GM23338 (cell line): ENCODE data around the gene DNAI1. TPM values are rescaled to one million over a fixed set of nuclear protein-coding genes. Genes with fewer than 3 reads are reported as not detected.

Source experiments
- ATAC-seq: fragments of 200-7000 bp; cut with Tn5 transposase; 3 replicates; pipeline ENCODE4 v1.9.1; 2020
- DNase-seq: peaks from one replicate; pipeline ENCODE4 v3.0.0-alpha.2; 2015; ENCODE audit warnings: low spot score
- H2AFZ ChIP-seq: fragments of 200-600 bp; sonication (generic); 2 replicates; pipeline ENCODE4 v1.8.0; 2016; ENCODE audit warnings: antibody characterized with exemption, mild to moderate bottlenecking, moderate library complexity
- H3F3A ChIP-seq: fragments of 200-600 bp; sonication (generic); replicated peaks from 2 replicates; pipeline ENCODE4 v1.8.0; 2017; ENCODE audit warnings: antibody characterized with exemption, mixed run types, low read depth
- H3K27ac ChIP-seq: fragments of 200-600 bp; sonication (generic); 2 replicates; pipeline ENCODE4 v1.6.1; 2016; ENCODE audit warnings: low read depth
- H3K27me3 ChIP-seq: fragments of 200-600 bp; sonication (generic); 2 replicates; pipeline ENCODE4 v1.8.0; 2016; ENCODE audit warnings: mild to moderate bottlenecking, mixed run types, moderate library complexity; ENCODE audit not compliant: insufficient read depth
- H3K36me3 ChIP-seq: fragments of 200-600 bp; sonication (generic); 2 replicates; pipeline ENCODE4 v1.8.0; 2016; ENCODE audit warnings: mild to moderate bottlenecking; ENCODE audit not compliant: insufficient read depth
- H3K4me1 ChIP-seq: fragments of 200-600 bp; sonication (generic); 2 replicates; pipeline ENCODE4 v1.8.0; 2016; ENCODE audit warnings: mild to moderate bottlenecking, moderate library complexity; ENCODE audit not compliant: insufficient read depth
- H3K4me2 ChIP-seq: fragments of 200-600 bp; sonication (generic); 2 replicates; pipeline ENCODE4 v1.7.1; 2017; ENCODE audit warnings: mixed run types
- H3K4me3 ChIP-seq: fragments of 200-600 bp; sonication (generic); 2 replicates; pipeline ENCODE4 v1.6.1; 2016; ENCODE audit warnings: mixed run types
- H3K79me2 ChIP-seq: fragments of 200-600 bp; sonication (generic); replicated peaks from 2 replicates; pipeline ENCODE4 v1.8.0; 2017; ENCODE audit warnings: mild to moderate bottlenecking; ENCODE audit not compliant: insufficient read depth
- H3K9me2 ChIP-seq: fragments of 200-600 bp; sonication (generic); 2 replicates; pipeline ENCODE4 v1.8.0; 2017; ENCODE audit not compliant: insufficient read depth
- H4K20me1 ChIP-seq: fragments of 200-600 bp; sonication (generic); replicated peaks from 2 replicates; pipeline ENCODE4 v1.8.0; 2017; ENCODE audit warnings: mild to moderate bottlenecking; ENCODE audit not compliant: insufficient read depth
- H3K27ac Mint-ChIP-seq: 2 replicates; pipeline ENCODE4 v1.8.0; 2020; ENCODE audit warnings: inconsistent platforms, mild to moderate bottlenecking, moderate library complexity, mixed read lengths
- H3K27me3 Mint-ChIP-seq: 3 replicates; pipeline ENCODE4 v1.8.0; 2022; ENCODE audit warnings: low read depth, mild to moderate bottlenecking, moderate library complexity, mixed read lengths, inconsistent platforms; ENCODE audit not compliant: insufficient read depth, poor library complexity
- H3K36me3 Mint-ChIP-seq: 3 replicates; pipeline ENCODE4 v1.8.0; 2021; ENCODE audit warnings: low read depth, mild to moderate bottlenecking, inconsistent platforms, moderate library complexity, mixed read lengths
- H3K4me1 Mint-ChIP-seq: 3 replicates; pipeline ENCODE4 v1.8.0; 2020; ENCODE audit warnings: mild to moderate bottlenecking, inconsistent platforms, mixed read lengths
- H3K4me3 Mint-ChIP-seq: 3 replicates; pipeline ENCODE4 v1.8.0; 2021; ENCODE audit warnings: moderate library complexity, mild to moderate bottlenecking, inconsistent platforms, mixed read lengths
- H3K9me3 Mint-ChIP-seq: 3 replicates; pipeline ENCODE4 v1.8.0; 2020; ENCODE audit warnings: moderate library complexity, mild to moderate bottlenecking, inconsistent platforms, mixed read lengths
- CREB1 ChIP-seq: fragments of 250-450 bp; sonication (Bioruptor Pico); IDR thresholded peaks from 2 replicates; pipeline ENCODE4 v1.5.0; 2020; ENCODE audit warnings: low read depth, mild to moderate bottlenecking, moderate library complexity
- CTCF ChIP-seq, 2 experiments: fragments of 200-600 bp in 1 of 2; sonication (generic) in 1 of 2; conservative IDR thresholded peaks; 2 replicates each; pipeline versions ENCODE4 v1.5.1 to v1.6.1; 2016 to 2017; ENCODE audit warnings: antibody characterized with exemption in 2 of 2, low read depth in 2 of 2, mild to moderate bottlenecking in 2 of 2, moderate library complexity in 1 of 2
- ETS1 ChIP-seq: IDR thresholded peaks from 2 replicates; pipeline ENCODE4 v1.6.1; 2016; ENCODE audit warnings: antibody characterized with exemption
- EZH2 ChIP-seq: fragments of 200-600 bp; sonication (generic); IDR thresholded peaks from one replicate; pipeline ENCODE4 v1.8.0; 2017; ENCODE audit warnings: antibody characterized with exemption, mild to moderate bottlenecking, low read depth; ENCODE audit not compliant: unreplicated experiment
- EZH2phosphoT487 ChIP-seq: fragments of 200-600 bp; sonication (generic); IDR thresholded peaks from one replicate; pipeline ENCODE4 v1.8.1; 2018; ENCODE audit warnings: antibody characterized with exemption; ENCODE audit not compliant: unreplicated experiment
- JUNB ChIP-seq: IDR thresholded peaks from one replicate; pipeline ENCODE4 v1.6.1; 2016; ENCODE audit warnings: antibody characterized with exemption; ENCODE audit not compliant: unreplicated experiment
- NANOG ChIP-seq: IDR thresholded peaks from 2 replicates; pipeline ENCODE4 v1.6.1; 2016; ENCODE audit warnings: antibody characterized with exemption, borderline replicate concordance
- POLR2AphosphoS5 ChIP-seq: IDR thresholded peaks from 2 replicates; pipeline ENCODE4 v1.6.1; 2016; ENCODE audit warnings: antibody characterized with exemption, low read depth
- STAT1 ChIP-seq: IDR thresholded peaks from one replicate; pipeline ENCODE4 v1.6.1; 2016; ENCODE audit warnings: antibody characterized with exemption; ENCODE audit not compliant: unreplicated experiment
- ZNF114 ChIP-seq: fragments of 250-450 bp; sonication (Bioruptor Pico); IDR thresholded peaks from 2 replicates; pipeline ENCODE4 v1.5.0; 2020; ENCODE audit warnings: mild to moderate bottlenecking, moderate library complexity
- ZNF462 ChIP-seq: fragments of 250-450 bp; sonication (Bioruptor Pico); IDR thresholded peaks from 2 replicates; pipeline ENCODE4 v1.5.0; 2020; ENCODE audit warnings: mild to moderate bottlenecking, moderate library complexity
- polyA plus RNA-seq: library from polyadenylated mRNA; unstranded; fragments of >200 nt; fragmentation: Nextera tagmentation; extraction: Ambion mirVana; gene quantifications from 2 replicates; pipeline ENCODE4 v1.2.1, GENCODE V29; 2016
- total RNA-seq: library from RNA; depleted of rRNA; stranded (reverse); fragments of >200 nt; shearing (Covaris generic); gene quantifications from 2 replicates; pipeline ENCODE4 v1.2.3, GENCODE V29; 2014
- TF ChIP-seq, protein P1 (sequence below): IDR thresholded peaks from one replicate; pipeline ENCODE4 v1.6.1; 2018; ENCODE audit warnings: antibody characterized with exemption; ENCODE audit not compliant: unreplicated experiment

Gene DNAI1
- total and polyA plus RNA-seq, 2 experiments from 2014 or later = 1.0 to 1.1 TPM

DNA sequence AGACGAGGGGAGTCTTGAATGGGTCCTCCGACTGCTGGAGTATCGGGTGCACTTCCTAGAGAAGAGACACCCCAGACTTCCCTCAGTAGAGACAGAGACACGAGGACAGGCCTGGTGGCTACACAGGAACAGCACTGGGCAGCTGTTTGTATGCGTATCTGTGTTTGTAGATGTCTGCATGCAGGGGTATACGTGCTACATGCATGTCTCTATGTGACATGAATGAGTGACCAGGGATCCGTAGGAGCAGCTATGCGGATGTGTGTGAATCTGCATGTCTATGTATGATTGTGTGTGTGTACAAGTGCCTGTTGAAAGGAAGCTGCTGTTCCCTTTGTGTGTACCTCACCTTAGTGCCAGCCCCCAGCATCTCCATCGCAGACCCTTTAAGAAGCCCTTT, 99.8 kb downstream of the DNAI1 start:
- Mint-ChIP-seq H3K4me1 (peaks cover 42% of the 10 kb centered on the region), H3K9me3 (no peaks in the 10 kb centered on the region), H3K4me3 (no peak overlapping the region), H3K27me3 (peaks cover 20% of the 10 kb centered on the region), H3K27ac (no peak overlapping the region), H3K36me3 (no peaks in the 10 kb centered on the region)
- no peak overlapping the region for H3K4me3 ChIP-seq
- H3K4me1 ChIP-seq = peaks cover 29% of the 10 kb centered on the region
- no peaks in the 10 kb centered on the region for H3K79me2 ChIP-seq
- H4K20me1 ChIP-seq = no peaks in the 10 kb centered on the region
- TF ChIP-seq EZH2phosphoT487 = no peak
- no peak for TF ChIP-seq POLR2AphosphoS5
- TF ChIP-seq CREB1 = no peak
- TF ChIP-seq STAT1 = no peak
- TF ChIP-seq ZNF462 = no peak
- no peak for TF ChIP-seq NANOG
- TF ChIP-seq ETS1 = no peak
- TF ChIP-seq, protein P1, sequence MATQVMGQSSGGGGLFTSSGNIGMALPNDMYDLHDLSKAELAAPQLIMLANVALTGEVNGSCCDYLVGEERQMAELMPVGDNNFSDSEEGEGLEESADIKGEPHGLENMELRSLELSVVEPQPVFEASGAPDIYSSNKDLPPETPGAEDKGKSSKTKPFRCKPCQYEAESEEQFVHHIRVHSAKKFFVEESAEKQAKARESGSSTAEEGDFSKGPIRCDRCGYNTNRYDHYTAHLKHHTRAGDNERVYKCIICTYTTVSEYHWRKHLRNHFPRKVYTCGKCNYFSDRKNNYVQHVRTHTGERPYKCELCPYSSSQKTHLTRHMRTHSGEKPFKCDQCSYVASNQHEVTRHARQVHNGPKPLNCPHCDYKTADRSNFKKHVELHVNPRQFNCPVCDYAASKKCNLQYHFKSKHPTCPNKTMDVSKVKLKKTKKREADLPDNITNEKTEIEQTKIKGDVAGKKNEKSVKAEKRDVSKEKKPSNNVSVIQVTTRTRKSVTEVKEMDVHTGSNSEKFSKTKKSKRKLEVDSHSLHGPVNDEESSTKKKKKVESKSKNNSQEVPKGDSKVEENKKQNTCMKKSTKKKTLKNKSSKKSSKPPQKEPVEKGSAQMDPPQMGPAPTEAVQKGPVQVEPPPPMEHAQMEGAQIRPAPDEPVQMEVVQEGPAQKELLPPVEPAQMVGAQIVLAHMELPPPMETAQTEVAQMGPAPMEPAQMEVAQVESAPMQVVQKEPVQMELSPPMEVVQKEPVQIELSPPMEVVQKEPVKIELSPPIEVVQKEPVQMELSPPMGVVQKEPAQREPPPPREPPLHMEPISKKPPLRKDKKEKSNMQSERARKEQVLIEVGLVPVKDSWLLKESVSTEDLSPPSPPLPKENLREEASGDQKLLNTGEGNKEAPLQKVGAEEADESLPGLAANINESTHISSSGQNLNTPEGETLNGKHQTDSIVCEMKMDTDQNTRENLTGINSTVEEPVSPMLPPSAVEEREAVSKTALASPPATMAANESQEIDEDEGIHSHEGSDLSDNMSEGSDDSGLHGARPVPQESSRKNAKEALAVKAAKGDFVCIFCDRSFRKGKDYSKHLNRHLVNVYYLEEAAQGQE = no peak
- no peak for TF ChIP-seq EZH2
- no peak for TF ChIP-seq CTCF (conservative IDR thresholded peaks at IDR 0.05; ENCODE audit: low read depth in 2 of 2)
- TF ChIP-seq ZNF114 (CRISPR knock-in tag) = no peak
- TF ChIP-seq JUNB = no peak
- H3K27me3 ChIP-seq = no peaks in the 10 kb centered on the region
- H3K27ac ChIP-seq = no peak overlapping the region
- H3F3A ChIP-seq = no peaks in the 10 kb centered on the region
- H3K4me2 ChIP-seq = no peak overlapping the region
- H3K36me3 ChIP-seq = no peaks in the 10 kb centered on the region
- no peaks in the 10 kb centered on the region for H3K9me2 ChIP-seq
- H2AFZ ChIP-seq = no peak overlapping the region
- ATAC-seq (no peak), DNase-seq (no peak)
